B cell (primary cell): ENCODE data around the gene CHCHD3. TPM values are rescaled to one million over a fixed set of nuclear protein-coding genes. Genes with fewer than 3 reads are reported as not detected.

Experiments
- ATAC-seq: fragments of 200-7000 bp; cut with Tn5 transposase; one replicate; pipeline ENCODE4 v1.10.0; 2021; ENCODE audit warnings: low read depth, mild to moderate bottlenecking, moderate number of reproducible peaks, moderate library complexity
- CTCF ChIA-PET: fragments of 350-600 bp; sonication (Branson Sonifier 250); formaldehyde crosslinking; loops from one replicate; lab custom pipeline; 2021; ENCODE audit warnings: antibody characterized with exemption, inconsistent platforms; lab: Charles Lee
- POLR2A ChIA-PET: fragments of 350-600 bp; sonication (Branson Sonifier 250); formaldehyde crosslinking; loops from one replicate; lab custom pipeline; 2021; ENCODE audit warnings: antibody characterized with exemption; lab: Charles Lee
- DNase-seq: peaks from one replicate; pipeline ENCODE4 v3.0.0; 2013
- H2AFZ ChIP-seq: 2 replicates; pipeline ENCODE4 v1.6.1; 2012; ENCODE audit warnings: mild to moderate bottlenecking, low read depth, low read length; ENCODE audit not compliant: insufficient read depth, poor library complexity, severe bottlenecking
- H3K27ac ChIP-seq, 2 donors: 1 replicate in 1 of 2; 2 replicates in 1 of 2; pipeline ENCODE4 v1.5.1; 2012 to 2013; ENCODE audit warnings: low read length in 2 of 2, mild to moderate bottlenecking in 2 of 2, moderate library complexity in 1 of 2
- H3K27me3 ChIP-seq, 4 experiments: fragments of 200-600 bp in 1 of 4; sonication (generic) in 1 of 4; replicated peaks in 1 of 4; 1 replicate in 2 of 4; 2 replicates in 2 of 4; pipeline versions ENCODE4 v1.6.1 to v1.7.0; 2013 to 2016; ENCODE audit warnings: low read length in 3 of 4, mild to moderate bottlenecking in 2 of 4, mixed read lengths in 1 of 4, moderate library complexity in 1 of 4; ENCODE audit not compliant: insufficient read depth in 4 of 4, control insufficient read depth in 3 of 4; ENCODE audit errors: control extremely low read depth in 1 of 4
- H3K36me3 ChIP-seq, 2 experiments: replicated peaks in 1 of 2; 1 replicate in 1 of 2; 2 replicates in 1 of 2; pipeline versions ENCODE4 v1.6.1 to v1.7.1; 2013; ENCODE audit warnings: low read length in 1 of 2; ENCODE audit not compliant: insufficient read depth in 2 of 2, control insufficient read depth in 1 of 2; ENCODE audit errors: control extremely low read depth in 1 of 2, extremely low read depth in 1 of 2
- H3K4me1 ChIP-seq, 2 donors: fragments of 200-600 bp in 1 of 2; sonication (generic) in 1 of 2; 1 replicate in 1 of 2; 2 replicates in 1 of 2; pipeline versions ENCODE4 v1.5.1 to v1.6.1; 2013 to 2017; ENCODE audit warnings: low read length in 2 of 2; ENCODE audit not compliant: control insufficient read depth in 2 of 2, insufficient read depth in 2 of 2
- H3K4me2 ChIP-seq: replicated peaks from 2 replicates; pipeline ENCODE3; 2012; ENCODE audit warnings: mild to moderate bottlenecking, low read depth, low read length; ENCODE audit not compliant: poor library complexity, severe bottlenecking
- H3K4me3 ChIP-seq, 5 experiments: fragments of 200-600 bp in 1 of 5; sonication (generic) in 1 of 5; 1 replicate in 3 of 5; 2 replicates in 2 of 5; pipeline versions ENCODE4 v1.5.1 to v1.7.0; 2011 to 2016; ENCODE audit warnings: low read length in 4 of 5, mild to moderate bottlenecking in 4 of 5, low read depth in 2 of 5, control low read depth in 1 of 5, moderate library complexity in 1 of 5; ENCODE audit not compliant: insufficient read depth in 1 of 5; ENCODE audit errors: control extremely low read depth in 1 of 5, extremely low read depth in 1 of 5
- H3K79me2 ChIP-seq: fragments of 200-600 bp; sonication (generic); one replicate; pipeline ENCODE4 v1.6.0; 2016; ENCODE audit warnings: low read length; ENCODE audit not compliant: control insufficient read depth, insufficient read depth
- H3K9ac ChIP-seq: fragments of 200-600 bp; sonication (generic); 2 replicates; pipeline ENCODE4 v1.6.1; 2017; ENCODE audit warnings: mild to moderate bottlenecking, low read length, moderate library complexity
- H3K9me3 ChIP-seq, 3 donors: one replicate each; pipeline versions ENCODE4 v1.6.1 to v1.7.1; 2013; ENCODE audit warnings: low read length in 2 of 3; ENCODE audit not compliant: control insufficient read depth in 2 of 3, insufficient read depth in 1 of 3; ENCODE audit errors: control extremely low read depth in 1 of 3
- H4K20me1 ChIP-seq: 2 replicates; pipeline ENCODE4 v1.6.0; 2012; ENCODE audit warnings: mild to moderate bottlenecking, low read length; ENCODE audit not compliant: insufficient read depth, control insufficient read depth, poor library complexity, severe bottlenecking
- H3K27ac Mint-ChIP-seq: one replicate; pipeline ENCODE4 v1.8.0; 2021; ENCODE audit warnings: mixed read lengths
- H3K27me3 Mint-ChIP-seq: one replicate; pipeline ENCODE4 v1.8.0; 2021; ENCODE audit warnings: mixed read lengths
- H3K4me1 Mint-ChIP-seq: one replicate; pipeline ENCODE4 v1.8.0; 2021; ENCODE audit warnings: mixed read lengths
- H3K4me3 Mint-ChIP-seq: one replicate; pipeline ENCODE4 v1.8.0; 2021; ENCODE audit warnings: mixed read lengths
- H3K9me3 Mint-ChIP-seq: one replicate; pipeline ENCODE4 v1.8.0; 2022; ENCODE audit warnings: mixed read lengths; ENCODE audit not compliant: insufficient read depth
- EZH2 ChIP-seq: IDR thresholded peaks from 2 replicates; pipeline ENCODE4 v1.6.1; 2012; ENCODE audit warnings: borderline replicate concordance, low read depth, mild to moderate bottlenecking, moderate library complexity, low read length; ENCODE audit not compliant: insufficient read depth, poor library complexity, severe bottlenecking
- WGBS: methylation state at CpG from one replicate; pipeline ENCODE4 v1.1.5; 2013; ENCODE audit warnings: missing lambda C conversion rate; ENCODE audit not compliant: insufficient coverage; 5-methylcytosine and 5-hydroxymethylcytosine counted together
- intact Hi-C: fragments of 100-400 bp; cut with micrococcal nuclease; formaldehyde crosslinking; loops from one replicate; pipeline ENCODE4 v1.10.0; 2022
- polyA plus RNA-seq: library from polyadenylated mRNA; depleted of rRNA; stranded (reverse); fragments of >200 nt; gene quantifications from 2 replicates; pipeline ENCODE4 v1.2.3, GENCODE V29; 2012
- total RNA-seq, 2 donors: library from RNA; stranded (reverse); fragments of 120-200 nt in 1 of 2; gene quantifications; 1 replicate in 1 of 2; 2 replicates in 1 of 2; pipeline versions ENCODE4 v1.2.3 to v1.2.4, GENCODE V29; 2013 to 2022
- TF ChIP-seq, protein P1 (sequence below): fragments of 200-600 bp; IDR thresholded peaks from one replicate; pipeline ENCODE4 v1.8.0; 2022; ENCODE audit warnings: antibody characterized with exemption, mild to moderate bottlenecking

The CHCHD3 gene
- total and polyA plus RNA-seq, 2 donors (not counting 1 experiment from before 2014, with no cell fraction given): 20.1 to 38.4 TPM

DNA sequence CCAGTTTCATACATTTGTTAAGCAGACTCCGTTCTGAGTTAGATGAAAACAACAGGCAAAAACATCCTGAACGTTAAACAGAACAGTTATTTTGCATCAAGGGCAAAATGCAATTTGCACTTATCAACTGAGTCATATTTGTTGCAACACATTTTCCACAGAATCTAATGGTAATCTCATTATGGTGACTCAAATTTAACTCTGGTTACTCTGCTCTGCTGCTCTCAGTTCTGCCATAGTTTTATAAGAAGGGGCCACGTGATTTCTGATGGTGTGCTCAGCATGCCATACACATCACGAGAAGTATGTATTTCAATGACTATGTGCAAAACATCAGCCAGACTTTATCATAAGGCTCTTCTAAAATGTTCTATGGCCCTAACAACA lies 148.8 kb downstream of the CHCHD3 start:
- Histone ChIP-seq H3K4me1 (no peaks in the 10 kb centered on the region), H3K36me3 (no peaks in the 10 kb centered on the region), H3K4me3 (no peak overlapping the region), H3K9ac (no peak overlapping the region), H3K27ac (no peak overlapping the region), H2AFZ (no peak overlapping the region), H3K4me2 (no peak overlapping the region), H3K9me3 (peaks cover 0 to 9% (median 4%) of the 10 kb centered on the region in 3 donors), H3K79me2 (no peaks in the 10 kb centered on the region), H4K20me1 (peaks cover 5% of the 10 kb centered on the region), H3K27me3 (no peaks in the 10 kb centered on the region)
- 69% methylated on average over 3 of the region's 4 CpGs for WGBS
- Mint-ChIP-seq H3K4me1 (peaks cover 5% of the 10 kb centered on the region), H3K27me3 (no peaks in the 10 kb centered on the region), H3K4me3 (no peak overlapping the region), H3K9me3 (no peaks in the 10 kb centered on the region), H3K27ac (no peak overlapping the region)
- POLR2A ChIA-PET: no interaction called here
- DNase-seq (no peak), ATAC-seq (no peak)
- intact Hi-C loops: no loop called here
- TF ChIP-seq, protein P1, sequence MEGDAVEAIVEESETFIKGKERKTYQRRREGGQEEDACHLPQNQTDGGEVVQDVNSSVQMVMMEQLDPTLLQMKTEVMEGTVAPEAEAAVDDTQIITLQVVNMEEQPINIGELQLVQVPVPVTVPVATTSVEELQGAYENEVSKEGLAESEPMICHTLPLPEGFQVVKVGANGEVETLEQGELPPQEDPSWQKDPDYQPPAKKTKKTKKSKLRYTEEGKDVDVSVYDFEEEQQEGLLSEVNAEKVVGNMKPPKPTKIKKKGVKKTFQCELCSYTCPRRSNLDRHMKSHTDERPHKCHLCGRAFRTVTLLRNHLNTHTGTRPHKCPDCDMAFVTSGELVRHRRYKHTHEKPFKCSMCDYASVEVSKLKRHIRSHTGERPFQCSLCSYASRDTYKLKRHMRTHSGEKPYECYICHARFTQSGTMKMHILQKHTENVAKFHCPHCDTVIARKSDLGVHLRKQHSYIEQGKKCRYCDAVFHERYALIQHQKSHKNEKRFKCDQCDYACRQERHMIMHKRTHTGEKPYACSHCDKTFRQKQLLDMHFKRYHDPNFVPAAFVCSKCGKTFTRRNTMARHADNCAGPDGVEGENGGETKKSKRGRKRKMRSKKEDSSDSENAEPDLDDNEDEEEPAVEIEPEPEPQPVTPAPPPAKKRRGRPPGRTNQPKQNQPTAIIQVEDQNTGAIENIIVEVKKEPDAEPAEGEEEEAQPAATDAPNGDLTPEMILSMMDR: no peak
- no peak for TF ChIP-seq EZH2
- CTCF ChIA-PET: no interaction called here

DNA sequence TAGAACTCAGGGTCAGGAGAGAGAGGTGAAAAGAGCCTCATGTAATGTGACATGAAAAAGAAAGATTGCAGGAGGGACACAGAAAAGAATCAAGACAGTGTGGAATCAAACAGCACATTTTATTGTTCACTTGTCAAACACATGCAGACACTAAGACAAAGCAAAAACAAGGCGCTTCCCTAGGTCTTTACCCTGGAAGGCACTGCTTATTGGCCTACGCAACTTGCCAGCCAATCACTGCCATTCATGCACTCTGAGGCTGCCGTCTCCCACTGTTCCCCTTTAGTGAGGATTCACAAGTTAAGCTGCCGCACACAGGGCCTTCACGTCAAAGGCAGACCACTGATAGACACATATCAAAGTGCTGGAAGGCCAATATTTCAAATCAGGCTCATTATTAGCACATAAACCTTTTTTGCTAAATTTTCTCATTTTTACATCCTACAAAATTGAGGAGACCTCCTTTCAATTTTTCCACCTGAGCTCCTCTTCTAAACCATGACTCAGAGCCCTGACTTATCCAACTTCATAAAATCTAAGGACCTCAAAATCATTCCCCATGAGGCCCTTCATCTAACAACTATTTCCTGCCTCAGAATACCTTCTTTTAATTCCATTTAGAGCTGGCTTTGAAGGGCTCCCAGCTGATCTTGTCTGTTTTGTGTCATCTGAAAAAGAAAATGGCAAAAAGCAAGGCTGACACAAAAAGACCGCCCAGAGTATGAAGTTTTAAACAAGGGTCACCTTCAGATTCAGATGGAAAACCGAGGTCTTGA lies 149.4 kb downstream of the CHCHD3 start:
- H3K27ac ChIP-seq: no peak overlapping the region
- peaks cover 5% of the 10 kb centered on the region for H3K4me1 Mint-ChIP-seq
- H3K79me2 ChIP-seq: no peaks in the 10 kb centered on the region
- POLR2A ChIA-PET: no interaction called here
- H3K27me3 Mint-ChIP-seq: no peaks in the 10 kb centered on the region
- H3K4me2 ChIP-seq: no peak overlapping the region
- DNase-seq (no peak), ATAC-seq (no peak)
- WGBS: 88% methylated on average over 7 of the region's 7 CpGs
- H3K9me3 ChIP-seq: peaks cover 0 to 9% (median 4%) of the 10 kb centered on the region in 3 donors
- H3K9me3 Mint-ChIP-seq: no peaks in the 10 kb centered on the region
- H3K4me3 Mint-ChIP-seq: no peak overlapping the region
- no peak overlapping the region for H3K9ac ChIP-seq
- peaks cover 5% of the 10 kb centered on the region for H4K20me1 ChIP-seq
- no peak for TF ChIP-seq EZH2
- TF ChIP-seq, protein P1: no peak
- H3K4me3 ChIP-seq: no peak overlapping the region
- H3K4me1 ChIP-seq: no peaks in the 10 kb centered on the region
- H3K27ac Mint-ChIP-seq: no peak overlapping the region
- H3K36me3 ChIP-seq: no peaks in the 10 kb centered on the region
- intact Hi-C loops: no loop called here
- no peaks in the 10 kb centered on the region for H3K27me3 ChIP-seq
- CTCF ChIA-PET: no interaction called here
- no peak overlapping the region for H2AFZ ChIP-seq
